Measurements from ENCODE around the gene SMIM23.

DNA sequence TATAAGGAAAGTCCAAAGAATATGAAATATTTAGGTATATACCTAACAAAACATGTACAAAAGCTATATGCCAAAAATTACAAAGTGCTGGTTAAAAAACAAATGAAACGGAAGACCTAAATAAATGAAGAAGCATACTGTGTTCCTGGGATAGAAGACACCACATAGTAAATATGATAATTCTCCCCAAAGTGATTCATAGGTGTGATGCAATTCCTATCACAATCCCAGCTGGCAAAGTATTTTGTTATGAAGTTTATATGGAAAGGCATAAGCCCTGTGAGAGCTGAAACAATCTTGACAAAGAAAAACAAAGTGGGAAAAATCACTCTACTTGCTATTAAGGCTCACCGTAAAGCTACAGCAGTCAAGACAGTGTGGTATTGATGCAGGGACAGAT, 2.6 kb upstream of the SMIM23 start:
- TF ChIP-seq FOXM1 (IDR thresholded peaks at IDR 0.05; ENCODE audit: borderline replicate concordance) (no peak), FOXA1 (IDR thresholded peaks at IDR 0.05) (no peak), TARDBP (IDR thresholded peaks at IDR 0.05) (no peak), SP1 (IDR thresholded peaks at IDR 0.05) (no peak), ZNF384 (IDR thresholded peaks at IDR 0.05) (no peak), NFRKB (IDR thresholded peaks at IDR 0.05) (no peak), CTBP1 (IDR thresholded peaks at IDR 0.05; ENCODE audit: borderline replicate concordance) (no peak), SUZ12 (IDR thresholded peaks at IDR 0.05) (no peak)

Data from HEK293T (cell line).